HL-60/S4 treated with retinoic acid at 250 ng/mL for 4 days and 3 days (cell line): Measurements from ENCODE around the gene NINJ2.

Experiments used
- in situ Hi-C: fragments of 300-500 bp; cut with MboI; formaldehyde crosslinking; loops from 2 replicates; pipeline ENCODE4 v1.7.0; 2022; ENCODE audit warnings: low sequenced_read_pairs

NINJ2 gene

GRCh38 chr12:617304-617915, 45.8 kb downstream of the NINJ2 start:
- in situ Hi-C loops = no loop called here

DNA sequence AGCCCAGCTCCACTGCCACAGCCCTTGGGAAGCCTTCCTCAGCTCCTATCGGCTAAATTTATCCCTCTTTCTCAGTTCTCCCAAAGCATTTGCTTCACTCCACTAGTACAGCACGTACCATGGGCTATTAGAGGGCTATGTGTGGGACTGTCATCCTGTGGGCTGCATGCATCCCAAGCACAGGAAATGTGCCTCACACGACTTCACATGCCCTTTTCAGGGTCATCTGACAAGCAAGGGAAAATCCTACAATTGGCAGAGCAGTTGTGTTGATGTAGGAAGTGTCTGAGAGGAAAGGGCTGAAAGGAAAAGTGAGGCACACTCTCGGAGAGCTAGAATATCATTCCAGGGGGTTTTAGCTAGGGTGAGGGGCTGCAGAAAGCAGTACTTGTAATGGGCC, 47.6 kb downstream of the NINJ2 start:
- in situ Hi-C loops = no loop called here

- in situ Hi-C loops = no loop called here
These were observed 48.8 kb downstream of the NINJ2 start for GRCh38 chr12:614411-614970.

DNA sequence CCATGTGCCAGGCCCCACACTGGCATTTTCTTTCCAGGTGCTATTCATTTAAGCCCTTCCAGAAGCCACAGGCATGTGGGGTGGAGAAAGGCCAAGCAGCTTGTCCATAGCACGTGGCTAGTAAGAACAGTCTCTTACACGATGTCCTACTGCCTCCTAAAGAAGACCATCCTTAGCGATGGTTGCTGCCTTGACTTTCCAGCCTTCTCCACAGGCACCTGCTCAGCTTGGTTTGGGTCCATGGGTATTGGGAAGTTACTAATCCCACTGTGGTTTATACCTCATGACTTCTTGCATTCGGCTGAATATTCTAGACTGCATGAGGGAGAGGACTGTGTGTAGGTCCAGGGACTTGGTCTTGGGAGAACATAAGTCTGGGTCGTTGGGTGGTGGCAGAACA, 49.2 kb downstream of the NINJ2 start:
- in situ Hi-C loops = no loop called here

GRCh38 chr12:612886-613285, 50.4 kb downstream of the NINJ2 start:
- in situ Hi-C loops = no loop called here

- in situ Hi-C loops = no loop called here
These were observed 51.0 kb downstream of the NINJ2 start for GRCh38 chr12:612293-612692.

- in situ Hi-C loops = no loop called here
These were observed 51.5 kb downstream of the NINJ2 start for GRCh38 chr12:611721-612120.

DNA sequence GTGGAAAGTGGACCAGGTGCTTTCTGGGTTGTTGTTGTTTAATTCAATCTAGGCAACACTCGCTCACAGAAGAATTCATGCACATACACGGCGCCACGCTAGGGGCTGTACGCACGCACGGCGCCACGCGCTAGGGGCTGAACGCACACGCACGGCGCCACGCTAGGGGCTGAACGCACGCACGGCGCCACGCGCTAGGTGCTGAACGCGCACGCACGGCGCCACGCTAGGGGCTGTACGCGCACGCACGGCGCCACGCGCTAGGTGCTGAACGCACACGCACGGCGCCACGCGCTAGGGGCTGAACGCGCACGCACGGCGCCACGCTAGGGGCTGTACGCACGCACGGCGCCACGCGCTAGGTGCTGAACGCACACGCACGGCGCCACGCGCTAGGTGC, 54.3 kb downstream of the NINJ2 start:
- in situ Hi-C loops = no loop called here

DNA sequence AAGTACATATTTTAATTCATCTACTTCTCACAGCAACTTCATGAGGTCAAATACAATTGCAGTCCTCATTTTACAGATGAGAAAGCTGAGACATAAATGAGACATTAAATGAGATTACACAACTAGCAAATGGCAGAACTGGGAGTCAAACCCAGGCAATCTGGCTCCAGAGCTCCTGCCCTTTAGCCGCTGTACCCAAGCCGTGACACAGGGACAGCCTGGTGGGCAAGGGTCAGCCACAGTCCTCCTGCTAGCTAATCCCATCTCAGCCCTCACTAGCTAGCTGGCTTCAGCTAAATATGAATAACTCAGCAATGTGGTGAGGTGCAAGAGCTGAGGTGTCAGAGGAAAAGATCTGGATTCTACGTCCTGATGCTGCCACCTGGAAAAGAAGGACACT, 54.8 kb downstream of the NINJ2 start:
- in situ Hi-C loops = no loop called here

GRCh38 chr12:607541-608001, 55.7 kb downstream of the NINJ2 start:
- in situ Hi-C loops = no loop called here

DNA sequence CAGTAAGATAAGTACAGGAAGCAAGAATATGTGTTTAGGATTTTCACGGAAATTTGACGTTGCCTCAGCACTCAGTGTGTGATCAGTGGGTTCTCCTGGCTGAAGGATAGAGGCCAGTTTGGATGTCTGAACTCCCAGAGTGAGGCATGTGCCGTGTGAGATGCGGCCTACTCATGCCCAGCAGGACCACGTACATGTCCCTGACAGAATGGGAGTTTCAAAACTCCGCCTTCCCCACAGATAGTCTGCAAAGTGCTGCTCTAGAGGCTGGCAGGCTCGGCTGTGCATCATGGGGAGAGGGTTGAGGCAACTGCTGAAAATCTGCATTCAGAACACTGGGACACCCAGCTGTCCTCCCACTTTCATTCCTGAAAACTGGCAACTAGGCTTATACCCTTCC, 58.3 kb downstream of the NINJ2 start:
- in situ Hi-C loops = no loop called here

DNA sequence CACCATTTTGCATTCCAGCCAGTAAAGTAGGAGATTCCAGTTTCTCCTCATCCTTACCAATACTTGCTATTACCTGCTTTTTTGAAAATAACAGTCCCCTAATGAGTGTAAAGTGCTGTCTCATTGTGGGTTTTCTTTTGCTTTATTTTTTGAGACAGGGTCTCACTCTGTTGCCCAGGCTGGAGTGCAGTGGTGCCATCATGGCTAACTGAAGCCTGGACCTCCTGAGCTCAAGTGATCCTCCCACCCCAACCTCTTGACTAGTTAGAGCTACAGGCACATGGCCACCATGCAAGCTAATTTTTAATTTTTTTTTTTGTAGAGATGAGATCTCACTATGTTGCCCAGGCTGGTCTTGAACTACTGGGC, 60.6 kb downstream of the NINJ2 start:
- in situ Hi-C loops = no loop called here

- in situ Hi-C loops = no loop called here
These were observed 61.1 kb downstream of the NINJ2 start for GRCh38 chr12:601976-602699.

DNA sequence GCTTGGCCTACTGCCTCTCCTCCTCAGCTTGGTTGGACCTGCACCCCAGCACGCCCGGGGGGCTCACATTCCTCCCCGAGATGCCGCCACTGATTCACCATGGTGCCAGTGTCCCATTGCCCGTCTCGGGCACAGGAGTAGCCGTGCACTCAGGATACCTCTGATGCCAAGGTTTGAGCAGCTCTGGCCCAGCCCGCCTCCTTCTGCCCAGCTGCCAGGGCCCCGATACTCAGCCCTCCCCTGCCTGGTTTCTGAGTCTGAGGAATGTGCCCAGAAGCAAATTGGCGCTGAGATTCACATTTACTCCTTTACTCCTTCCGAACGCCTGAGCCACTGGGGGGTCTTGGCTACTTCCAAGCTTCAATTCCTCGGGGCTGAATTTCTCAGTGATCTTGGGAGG, 63.5 kb downstream of the NINJ2 start:
- in situ Hi-C loops = no loop called here

- in situ Hi-C loops = no loop called here
These were observed 65.2 kb downstream of the NINJ2 start for GRCh38 chr12:597926-598568.

DNA sequence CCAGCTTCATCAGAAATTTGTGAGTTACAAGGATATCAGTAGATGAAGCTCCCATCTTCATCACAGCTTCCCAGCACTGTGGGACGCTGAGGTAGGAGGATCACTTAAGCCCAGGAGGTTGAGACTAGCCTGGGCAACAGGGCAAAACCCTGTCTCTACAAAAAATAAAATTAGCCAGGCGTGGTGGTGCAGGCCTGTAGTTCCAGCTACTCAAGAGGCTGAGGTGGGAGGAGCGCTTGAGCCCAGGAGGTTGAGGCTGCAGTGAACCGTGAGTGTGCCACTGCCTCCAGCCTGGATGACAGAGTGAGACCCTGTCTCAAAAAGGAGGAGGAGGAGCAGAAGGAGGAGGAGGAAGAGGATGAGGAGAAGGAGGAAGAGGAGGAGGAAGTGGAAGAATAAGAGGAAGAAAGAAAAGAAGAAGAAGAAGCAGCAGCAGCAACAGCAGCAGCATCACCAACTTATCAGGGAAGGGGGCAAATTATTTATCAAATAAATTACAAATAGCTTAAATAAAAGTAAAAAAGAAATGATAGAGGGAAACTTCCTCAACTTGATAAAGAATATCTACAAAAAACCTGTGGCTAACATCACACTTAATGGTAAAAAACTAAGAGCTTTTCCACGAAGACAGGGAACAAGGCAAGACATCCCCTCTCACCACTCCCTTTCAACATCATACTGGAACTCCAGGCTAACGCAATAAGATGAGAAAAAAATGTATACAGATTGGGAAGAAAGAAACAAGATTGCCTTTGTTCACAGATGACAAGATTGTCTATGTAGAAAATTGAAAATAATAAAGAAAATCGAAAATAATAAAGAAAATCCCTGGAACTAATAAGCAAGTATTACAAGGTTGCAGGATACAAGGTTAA, 69.6 kb downstream of the NINJ2 start:
- in situ Hi-C loops = no loop called here

DNA sequence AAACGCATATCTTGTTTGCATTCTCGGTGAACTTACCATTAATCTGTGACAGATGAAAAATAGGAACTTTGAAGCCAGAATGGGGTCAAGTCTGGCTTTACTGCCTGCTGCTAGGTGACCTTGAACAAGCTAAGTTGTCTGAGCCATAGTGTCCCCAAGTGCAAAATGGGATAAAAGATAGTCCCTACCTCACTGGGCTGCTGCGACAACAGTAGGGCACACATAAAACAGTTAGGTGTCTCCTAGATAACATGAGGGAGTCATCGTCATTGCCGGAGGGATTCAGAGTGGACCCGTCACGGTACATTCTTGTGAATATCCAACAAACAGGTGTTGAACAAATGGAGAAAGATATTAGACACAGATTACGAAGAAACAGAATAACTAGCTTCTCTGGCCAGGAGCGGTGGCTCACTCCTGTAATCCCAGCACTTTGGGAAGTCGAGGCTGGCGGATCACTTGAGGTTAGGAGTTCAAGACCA, 71.2 kb downstream of the NINJ2 start:
- in situ Hi-C loops = no loop called here

- in situ Hi-C loops = no loop called here
These were observed 71.8 kb downstream of the NINJ2 start for GRCh38 chr12:591167-592023.

DNA sequence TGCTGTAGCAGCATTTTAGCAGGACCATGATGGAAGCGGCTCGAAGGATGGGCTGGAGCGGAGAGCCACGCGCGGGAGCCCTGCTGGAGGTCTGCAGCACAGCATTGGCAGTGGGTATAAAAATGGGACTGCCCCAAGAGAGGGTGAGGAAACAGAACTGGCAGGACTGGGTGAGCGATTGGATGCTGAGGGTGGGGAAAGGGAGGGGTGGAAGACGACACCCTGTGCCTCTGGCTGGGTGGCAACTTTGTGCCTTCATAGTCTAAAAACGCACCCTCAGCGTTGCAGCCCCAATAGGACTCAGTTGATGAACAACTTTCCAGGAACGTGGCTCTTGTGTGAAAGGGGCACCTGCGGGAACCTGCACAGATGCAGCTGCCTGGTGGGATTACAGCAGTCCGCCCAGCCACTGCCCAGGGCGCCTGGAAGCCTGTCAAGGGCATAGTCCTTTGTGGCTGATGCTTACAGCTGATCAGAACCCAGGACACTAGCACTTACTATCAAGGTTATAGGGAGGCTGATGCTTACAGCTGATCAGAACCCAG, 73.0 kb downstream of the NINJ2 start:
- in situ Hi-C loops = no loop called here

DNA sequence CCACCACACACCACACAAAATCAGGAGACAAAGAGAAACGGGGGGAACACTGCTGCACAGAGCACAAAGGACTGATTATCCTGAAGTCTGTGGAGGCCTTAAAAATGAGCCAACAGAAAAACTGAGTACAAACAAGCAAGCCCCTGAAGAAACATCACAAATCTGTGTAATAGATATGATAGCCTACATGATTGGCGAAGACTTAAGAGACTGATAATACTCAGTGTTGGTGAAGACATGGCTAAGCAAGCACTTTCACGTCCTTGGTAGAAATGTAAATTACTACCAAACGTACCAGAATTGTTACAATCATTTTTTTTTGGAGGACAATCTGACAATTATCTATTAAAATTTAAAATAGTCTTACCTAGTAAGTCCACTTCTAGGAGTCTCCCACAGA, 74.6 kb downstream of the NINJ2 start:
- in situ Hi-C loops = no loop called here
